OCI-LY7 (cell line): Measurements from ENCODE around the gene GFER. TPM values are rescaled to one million over a fixed set of nuclear protein-coding genes. Genes with fewer than 3 reads are reported as not detected.
"Not testable (repeated sequence)": the region's sequence is repeated elsewhere in the genome, so short reads cannot be mapped to it uniquely, and the experiment has no call there.

Source experiments
- BruUV-seq: library from RNA; stranded (reverse); fragments of 400-500 nt; replicated peaks from 2 replicates; lab custom pipeline; 2021; lab: Mats Ljungman, UMichigan
- CTCF ChIA-PET: fragments of 300-600 bp; sonication (Branson Sonifier 250); formaldehyde crosslinking; loops from one replicate; lab custom pipeline; 2022; ENCODE audit warnings: antibody characterized with exemption; ENCODE audit not compliant: unreplicated experiment; lab: Charles Lee
- POLR2A ChIA-PET: fragments of 300-600 bp; sonication (Branson Sonifier 250); formaldehyde crosslinking; loops from one replicate; lab custom pipeline; 2022; ENCODE audit warnings: antibody characterized with exemption; lab: Charles Lee
- DNase-seq: peaks from one replicate; pipeline ENCODE4 v3.0.0-alpha.2; 2015; ENCODE audit warnings: low spot score
- H2AFZ ChIP-seq: fragments of 200-600 bp; sonication (generic), shearing (Covaris generic); 2 replicates; pipeline ENCODE4 v1.6.1; 2014; ENCODE audit warnings: mild to moderate bottlenecking, antibody characterized with exemption, low read length, moderate library complexity
- H3K27ac ChIP-seq: fragments of 200-600 bp; sonication (generic); 2 replicates; pipeline ENCODE4 v1.5.1; 2014; ENCODE audit warnings: mixed run types, low read depth, mild to moderate bottlenecking, moderate library complexity, low read length, inconsistent platforms; ENCODE audit not compliant: poor library complexity, severe bottlenecking
- H3K36me3 ChIP-seq: fragments of 200-600 bp; sonication (generic); 2 replicates; pipeline ENCODE4 v1.6.1; 2014; ENCODE audit warnings: mild to moderate bottlenecking, antibody characterized with exemption, low read length, moderate library complexity, mixed read lengths; ENCODE audit not compliant: insufficient read depth
- H3K4me1 ChIP-seq: fragments of 200-600 bp; sonication (generic); 2 replicates; pipeline ENCODE4 v1.5.1; 2014; ENCODE audit warnings: mild to moderate bottlenecking, low read length; ENCODE audit not compliant: insufficient read depth, poor library complexity, severe bottlenecking
- H3K4me2 ChIP-seq: fragments of 200-600 bp; sonication (generic); 2 replicates; pipeline ENCODE4 v1.6.1; 2014; ENCODE audit warnings: mild to moderate bottlenecking, low read length
- H3K4me3 ChIP-seq: fragments of 200-600 bp; sonication (generic); 2 replicates; pipeline ENCODE4 v1.5.1; 2014; ENCODE audit warnings: mild to moderate bottlenecking, low read depth, low read length; ENCODE audit not compliant: poor library complexity, severe bottlenecking
- H3K79me2 ChIP-seq: fragments of 200-600 bp; sonication (generic); 2 replicates; pipeline ENCODE4 v1.6.1; 2016; ENCODE audit warnings: low read depth, mild to moderate bottlenecking, low read length, moderate library complexity, mixed read lengths; ENCODE audit not compliant: insufficient read depth
- H3K9me2 ChIP-seq: fragments of 200-600 bp; sonication (generic); 2 replicates; pipeline ENCODE4 v1.6.1; 2016; ENCODE audit warnings: mild to moderate bottlenecking, low read length, mixed read lengths; ENCODE audit not compliant: insufficient read depth
- H3K9me3 ChIP-seq: fragments of 200-600 bp; sonication (generic); 2 replicates; pipeline ENCODE4 v1.6.1; 2014; ENCODE audit warnings: mild to moderate bottlenecking, mixed run types, low read length, mixed read lengths
- H4K20me1 ChIP-seq: fragments of 200-600 bp; sonication (generic); 2 replicates; pipeline ENCODE4 v1.6.1; 2014; ENCODE audit warnings: mild to moderate bottlenecking, antibody characterized with exemption, low read length, moderate library complexity, mixed read lengths; ENCODE audit not compliant: insufficient read depth
- CTCF ChIP-seq: fragments of 200-600 bp; sonication (generic); conservative IDR thresholded peaks from 2 replicates; pipeline ENCODE4 v1.5.1; 2014; ENCODE audit warnings: mild to moderate bottlenecking, antibody characterized with exemption, low read length, moderate library complexity, mixed read lengths
- EZH2phosphoT487 ChIP-seq: fragments of 200-600 bp; sonication (generic); IDR thresholded peaks from 2 replicates; pipeline ENCODE4 v1.6.1; 2018; ENCODE audit warnings: low read depth, borderline replicate concordance, mild to moderate bottlenecking, mixed run types, antibody characterized with exemption, low read length, moderate library complexity, mixed read lengths
- intact Hi-C: fragments of 100-400 bp; cut with micrococcal nuclease; formaldehyde crosslinking; loops from one replicate; pipeline ENCODE4 v1.10.0; 2022; ENCODE audit not compliant: unreplicated experiment
- total RNA-seq, 2 experiments: library from RNA; depleted of rRNA in 1 of 2; stranded (reverse); fragments of >200 nt in 1 of 2; shearing (Covaris generic) in 1 of 2; gene quantifications; 2 replicates each; pipeline ENCODE4 v1.2.3, GENCODE V29; 2014 to 2022

GFER gene
- total RNA-seq, 2 experiments from 2014 or later, result 32.3 to 40.2 TPM

- no peak overlapping the region for H3K4me2 ChIP-seq
- ChIA-PET CTCF (no interaction called here), POLR2A (interaction anchor here (1.0 kb wide), 1 partner anchor 11 kb away, joined by 3 read pairs; no protein-coding TSS in a partner anchor)
- H4K20me1 ChIP-seq, result no peaks in the 10 kb centered on the region
- no peaks in the 10 kb centered on the region for H3K4me1 ChIP-seq
- H3K9me3 ChIP-seq, result no peaks in the 10 kb centered on the region
- BruUV-seq, result no TSS peak
- no peak overlapping the region for H3K4me3 ChIP-seq
- no peaks in the 10 kb centered on the region for H3K9me2 ChIP-seq
- intact Hi-C loops, result no loop called here
- no peaks in the 10 kb centered on the region for H3K79me2 ChIP-seq
- no peaks in the 10 kb centered on the region for H3K36me3 ChIP-seq
- no peak for DNase-seq
- no peak overlapping the region for H3K27ac ChIP-seq
- no peak overlapping the region for H2AFZ ChIP-seq
- TF ChIP-seq EZH2phosphoT487 (no peak), CTCF (no peak)
These were observed 49.3 kb downstream of the GFER start for GRCh38 chr16:2033057-2033908.

GRCh38 chr16:2033909-2034695, 50.1 kb downstream of the GFER start:
- H3K9me3 ChIP-seq, H3K36me3 ChIP-seq, H3K27ac ChIP-seq, H3K4me3 ChIP-seq, H3K4me1 ChIP-seq, intact Hi-C loops, CTCF ChIA-PET, H3K79me2 ChIP-seq, BruUV-seq, H4K20me1 ChIP-seq, H2AFZ ChIP-seq, H3K4me2 ChIP-seq, H3K9me2 ChIP-seq, DNase-seq, POLR2A ChIA-PET: not testable (repeated sequence)

- Histone ChIP-seq H3K4me2 (no peak overlapping the region), H2AFZ (no peak overlapping the region), H3K9me2 (no peaks in the 10 kb centered on the region), H3K4me1 (no peaks in the 10 kb centered on the region), H3K27ac (no peak overlapping the region), H3K4me3 (no peak overlapping the region), H4K20me1 (no peaks in the 10 kb centered on the region), H3K79me2 (no peaks in the 10 kb centered on the region), H3K36me3 (no peaks in the 10 kb centered on the region), H3K9me3 (no peaks in the 10 kb centered on the region)
- TF ChIP-seq EZH2phosphoT487 (no peak), CTCF (no peak)
- no peak for DNase-seq
- intact Hi-C loops, result no loop called here
- ChIA-PET POLR2A (no interaction called here), CTCF (no interaction called here)
- no TSS peak for BruUV-seq
These were observed 50.9 kb downstream of the GFER start for GRCh38 chr16:2034696-2035430.
